ENCODE results near the gene BFSP2.

Gene BFSP2

DNA sequence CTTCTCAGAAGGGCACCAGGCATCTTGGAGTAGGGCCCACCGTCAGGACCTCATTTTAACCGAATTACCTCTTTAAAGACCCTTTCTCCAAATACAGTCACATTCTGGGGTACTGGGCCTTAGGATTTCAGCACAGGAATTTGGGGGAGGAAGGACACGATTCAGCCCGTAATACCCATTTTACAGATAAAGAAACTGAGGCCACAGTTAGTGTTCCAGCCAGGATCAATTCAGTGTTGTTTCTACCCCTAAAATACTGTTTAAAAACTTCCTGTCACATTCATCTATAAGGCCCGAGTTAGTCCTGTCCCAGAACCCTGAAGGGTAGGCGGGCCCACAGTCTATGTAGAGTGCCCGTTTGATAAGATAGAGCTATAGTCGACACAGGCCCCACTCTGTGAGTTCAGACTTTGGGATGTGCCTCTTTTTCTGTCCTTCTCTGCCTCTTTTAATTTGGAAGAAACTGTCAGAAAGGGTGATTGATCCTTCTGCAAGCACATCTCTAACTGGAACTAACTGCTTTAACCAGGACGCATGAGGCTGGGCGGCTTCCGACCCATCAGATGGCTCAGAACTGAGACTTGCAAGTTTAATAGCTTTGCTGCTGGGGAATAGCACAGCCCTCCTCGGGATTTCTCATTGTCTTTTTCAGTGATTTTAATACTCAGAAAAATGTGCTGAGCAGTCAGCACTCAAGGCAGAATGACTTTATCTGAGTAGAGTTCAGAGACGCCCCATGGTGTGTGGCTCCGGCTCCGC, 19.5 kb downstream of the BFSP2 start:
- no peak for DNase-seq (ENCODE audit: low read depth in 2 of 2)

DNA sequence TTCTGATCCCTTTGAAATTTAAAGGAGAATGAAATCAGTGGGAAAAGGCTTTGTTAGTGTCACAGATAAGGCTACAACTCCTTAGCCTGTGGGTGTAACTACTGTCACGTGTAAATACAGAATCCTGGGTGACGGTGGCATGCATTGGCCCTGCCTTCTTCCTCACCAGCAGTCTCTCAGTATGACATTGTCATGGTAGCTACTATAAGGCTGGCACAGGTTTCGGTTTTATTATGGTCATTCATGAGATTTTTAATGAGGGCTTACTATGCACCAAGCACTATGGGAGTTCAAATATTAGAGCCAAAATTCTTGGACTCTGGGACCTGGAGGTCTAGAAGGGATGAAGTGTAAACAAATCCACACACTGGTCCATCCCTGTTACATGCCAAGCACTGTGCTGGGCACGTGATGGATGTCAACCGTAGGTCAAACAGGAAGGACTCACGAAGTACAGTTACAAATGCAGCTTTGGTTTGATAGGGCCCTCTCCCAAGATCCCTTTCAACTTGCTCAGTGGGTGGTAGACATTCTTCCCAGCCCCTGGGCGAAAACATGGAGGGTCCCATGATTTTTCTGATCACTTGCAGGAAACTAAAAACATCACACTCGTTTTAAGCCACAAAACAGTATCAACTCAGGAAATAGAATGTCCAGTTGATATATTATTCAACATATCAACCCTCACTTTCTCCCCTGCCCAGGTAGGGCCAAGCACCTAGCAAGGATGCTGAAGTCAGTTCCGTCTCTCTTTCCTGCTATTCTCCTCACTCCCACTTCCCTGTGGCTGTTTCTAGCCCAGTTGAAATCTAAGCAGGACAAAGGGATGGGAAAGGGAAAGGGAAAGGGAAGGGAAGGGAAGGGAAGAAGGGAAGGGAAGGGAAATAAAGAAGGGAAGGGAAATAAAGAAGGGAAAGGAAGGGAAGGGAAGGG, 25.3 kb downstream of the BFSP2 start:
- DNase-seq (ENCODE audit: low read depth in 2 of 2), result no peak

- DNase-seq (ENCODE audit: low read depth in 2 of 2), result no peak
These were observed 26.0 kb downstream of the BFSP2 start for GRCh38 chr3:133425898-133426297.

- no peak for DNase-seq (ENCODE audit: low read depth in 2 of 2)
These were observed 26.9 kb downstream of the BFSP2 start for GRCh38 chr3:133426721-133427120.

DNA sequence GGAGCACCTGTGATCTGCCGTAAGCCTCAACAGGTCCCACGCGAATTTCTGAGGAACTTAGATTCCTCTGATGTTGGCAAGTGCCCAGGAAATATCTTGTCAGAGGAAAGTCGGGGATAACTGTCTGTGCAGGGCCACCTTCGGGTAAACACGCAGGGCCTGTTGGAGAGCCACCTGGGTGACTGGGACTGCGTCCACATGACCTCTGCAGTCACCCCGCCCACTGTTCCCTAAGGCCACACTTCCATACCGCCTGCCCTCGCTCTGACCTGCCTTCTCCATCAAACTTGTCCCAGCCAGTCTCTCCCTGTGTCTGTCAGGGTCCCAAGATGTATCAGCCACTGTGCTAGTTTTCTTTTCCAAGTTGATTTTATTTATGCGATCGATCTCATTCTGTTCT, 28.7 kb downstream of the BFSP2 start:
- DNase-seq (ENCODE audit: low read depth in 2 of 2), result no peak

- no peak for DNase-seq (ENCODE audit: low read depth in 2 of 2)
These were observed 29.2 kb downstream of the BFSP2 start for GRCh38 chr3:133429063-133429462.

- no peak for DNase-seq (ENCODE audit: low read depth in 2 of 2)
These were observed 39.7 kb downstream of the BFSP2 start for GRCh38 chr3:133439563-133439962.

GRCh38 chr3:133440652-133441051, 40.8 kb downstream of the BFSP2 start:
- DNase-seq (ENCODE audit: low read depth in 2 of 2), result no peak

GRCh38 chr3:133441867-133442270, 42.0 kb downstream of the BFSP2 start:
- no peak for DNase-seq (ENCODE audit: low read depth in 2 of 2)

GRCh38 chr3:133442518-133442917, 42.7 kb downstream of the BFSP2 start:
- DNase-seq (ENCODE audit: low read depth in 2 of 2), result no peak

DNA sequence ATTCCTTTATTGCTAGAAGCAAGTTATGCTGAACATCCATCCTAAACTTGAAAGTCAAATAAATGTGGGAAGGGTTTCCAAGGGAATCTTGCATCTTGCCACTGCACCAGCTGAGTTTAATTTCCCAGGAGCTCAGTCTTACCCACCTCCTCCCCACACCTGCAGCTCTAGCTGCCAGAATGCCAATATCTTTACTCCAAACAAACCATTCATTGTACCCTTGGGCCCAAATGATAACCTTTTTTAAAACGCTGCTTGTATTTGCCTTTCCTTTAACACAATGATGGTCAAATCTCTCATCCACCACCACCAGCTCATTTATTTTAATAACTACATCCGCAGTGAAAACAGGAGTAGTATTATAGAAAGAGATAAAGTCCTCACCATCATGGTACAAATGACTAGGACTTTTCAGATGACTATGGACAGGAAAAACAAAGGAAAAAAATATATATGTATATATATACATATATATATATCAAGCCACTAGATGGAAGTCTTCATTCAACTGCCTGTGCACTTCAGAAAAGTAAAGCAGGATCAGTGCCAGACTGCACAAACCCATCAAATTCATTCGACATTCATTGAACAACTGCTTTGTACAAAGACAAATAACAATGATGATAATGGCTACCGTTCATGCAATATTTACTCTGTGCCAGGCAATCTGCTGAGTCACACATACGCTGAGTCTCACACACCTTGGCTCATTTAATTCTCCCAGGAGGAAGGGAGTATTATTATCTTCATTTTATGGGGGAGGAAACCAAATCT, 44.0 kb downstream of the BFSP2 start:
- no peak for DNase-seq (ENCODE audit: low read depth in 2 of 2)

- DNase-seq (ENCODE audit: low read depth in 2 of 2), result no peak
These were observed 44.5 kb downstream of the BFSP2 start for GRCh38 chr3:133444423-133444774.

- DNase-seq (ENCODE audit: low read depth in 2 of 2), result no peak
These were observed 45.3 kb downstream of the BFSP2 start for GRCh38 chr3:133445108-133445507.

- no peak for DNase-seq (ENCODE audit: low read depth in 2 of 2)
These were observed 48.1 kb downstream of the BFSP2 start for GRCh38 chr3:133447750-133448477.

GRCh38 chr3:133448478-133449122, 48.7 kb downstream of the BFSP2 start:
- DNase-seq (ENCODE audit: low read depth in 2 of 2), result peak; percentile 22 to 33

DNA sequence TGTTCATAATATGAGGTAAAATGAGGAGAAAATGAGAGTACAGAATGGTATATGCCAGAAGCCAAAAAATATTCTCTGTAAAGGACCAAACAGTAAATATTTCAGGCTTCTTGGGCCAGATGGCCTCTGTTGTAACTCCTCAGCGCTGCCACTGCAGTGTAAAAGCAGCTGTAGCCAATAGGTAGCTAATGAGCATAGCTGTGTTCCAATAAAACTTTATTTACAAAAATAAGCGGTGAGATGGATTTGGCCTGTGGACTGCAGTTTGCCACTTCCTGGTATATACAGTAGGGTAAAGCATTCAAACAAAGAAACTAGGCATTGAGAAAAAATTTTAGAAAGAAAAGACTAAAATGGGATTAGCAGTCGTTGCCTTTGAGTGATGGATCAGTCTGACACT, 51.5 kb downstream of the BFSP2 start:
- no peak for DNase-seq (ENCODE audit: low read depth in 2 of 2)

- DNase-seq (ENCODE audit: low read depth in 2 of 2), result no peak
These were observed 52.9 kb downstream of the BFSP2 start for GRCh38 chr3:133452641-133453319.

- DNase-seq (ENCODE audit: low read depth in 2 of 2), result no peak
These were observed 53.5 kb downstream of the BFSP2 start for GRCh38 chr3:133453383-133453782.

- DNase-seq (ENCODE audit: low read depth in 2 of 2), result no peak
These were observed 55.4 kb downstream of the BFSP2 start for GRCh38 chr3:133455281-133455680.

DNA sequence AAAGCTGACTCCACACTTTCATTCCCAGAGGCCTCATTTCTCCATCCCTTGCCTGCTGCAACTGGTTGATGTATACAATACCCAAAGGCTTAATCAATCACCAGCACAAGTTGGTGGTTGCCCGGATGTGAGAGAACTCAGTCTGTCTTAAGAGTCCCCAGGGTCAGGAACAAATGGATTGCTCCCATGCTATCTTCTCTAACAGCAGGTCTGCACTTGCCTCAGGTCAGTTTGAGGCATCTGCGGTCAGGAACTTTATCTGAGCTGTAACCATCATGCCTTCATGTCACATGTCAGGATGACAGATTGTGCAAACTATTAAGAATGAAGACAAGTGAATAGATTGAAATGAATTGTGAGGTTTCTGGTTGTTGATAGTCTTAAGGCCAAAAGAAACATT, 56.1 kb downstream of the BFSP2 start:
- no peak for DNase-seq (ENCODE audit: low read depth in 2 of 2)
